Smooth muscle cell (in vitro differentiated cells): ENCODE data around the gene POLH. TPM values are rescaled to one million over a fixed set of nuclear protein-coding genes. Genes with fewer than 3 reads are reported as not detected.
"Not testable (repeated sequence)": the region's sequence is repeated elsewhere in the genome, so short reads cannot be mapped to it uniquely, and the experiment has no call there.

Experiments used
- DNase-seq: peaks from one replicate; lab custom pipeline; 2025; ENCODE audit not compliant: unreplicated experiment; lab: John Stamatoyannopoulos, UW
- H2AFZ ChIP-seq: fragments of 200-600 bp; sonication (generic); 2 replicates; pipeline ENCODE4 v1.6.0; 2016; ENCODE audit warnings: antibody characterized with exemption, low read depth, mild to moderate bottlenecking
- H3F3A ChIP-seq: fragments of 200-600 bp; sonication (generic); 2 replicates; pipeline ENCODE4 v1.6.0; 2017; ENCODE audit warnings: antibody characterized with exemption, low read depth
- H3K27ac ChIP-seq: fragments of 200-600 bp; sonication (generic); 2 replicates; pipeline ENCODE4 v1.5.1; 2016; ENCODE audit warnings: low read depth, mild to moderate bottlenecking
- H3K27me3 ChIP-seq: fragments of 200-600 bp; sonication (generic); 2 replicates; pipeline ENCODE4 v1.6.1; 2016; ENCODE audit warnings: low read depth, mild to moderate bottlenecking
- H3K36me3 ChIP-seq: fragments of 200-600 bp; sonication (generic); 2 replicates; pipeline ENCODE4 v1.5.1; 2016; ENCODE audit warnings: low read depth
- H3K4me1 ChIP-seq: fragments of 200-600 bp; sonication (generic); 2 replicates; pipeline ENCODE4 v1.5.1; 2016; ENCODE audit warnings: low read depth
- H3K4me2 ChIP-seq: fragments of 200-600 bp; sonication (generic); 2 replicates; pipeline ENCODE4 v1.6.0; 2016; ENCODE audit warnings: mild to moderate bottlenecking
- H3K4me3 ChIP-seq: fragments of 200-600 bp; sonication (generic); 2 replicates; pipeline ENCODE4 v1.5.1; 2016; ENCODE audit warnings: mild to moderate bottlenecking
- H3K79me2 ChIP-seq: fragments of 200-600 bp; sonication (generic); 2 replicates; pipeline ENCODE4 v1.6.0; 2016; ENCODE audit warnings: low read depth, mild to moderate bottlenecking
- H3K9ac ChIP-seq: fragments of 200-600 bp; sonication (generic); 2 replicates; pipeline ENCODE4 v1.6.0; 2016; ENCODE audit warnings: low read depth
- H3K9me3 ChIP-seq: fragments of 200-600 bp; sonication (generic); replicated peaks from 2 replicates; pipeline ENCODE4 v1.5.1; 2016; ENCODE audit warnings: low read depth
- H4K20me1 ChIP-seq: fragments of 200-600 bp; sonication (generic); 2 replicates; pipeline ENCODE4 v1.6.0; 2016; ENCODE audit warnings: low read depth
- WGBS: methylation state at CpG from one replicate; pipeline ENCODE4 v1.1.7; 2016; ENCODE audit warnings: low lambda C conversion rate; 5-methylcytosine and 5-hydroxymethylcytosine counted together
- polyA plus RNA-seq: library from polyadenylated mRNA; unstranded; fragments of >200 nt; fragmentation: Nextera tagmentation; extraction: Ambion mirVana; gene quantifications from 2 replicates; pipeline ENCODE4 v1.2.1, GENCODE V29; 2016
- small RNA-seq: library from RNA; depleted of rRNA; stranded (forward); fragments of <200 nt; gene quantifications from one replicate; pipeline ENCODE3, GENCODE V24; 2014
- total RNA-seq: library from RNA; depleted of rRNA; stranded (reverse); fragments of >200 nt; gene quantifications from 2 replicates; pipeline ENCODE4 v1.2.3, GENCODE V29; 2014
- TF ChIP-seq, protein P1 (sequence below): fragments of 200-600 bp; sonication (generic); IDR thresholded peaks from 2 replicates; pipeline ENCODE4 v1.5.1; 2017; ENCODE audit warnings: borderline replicate concordance, mild to moderate bottlenecking, antibody characterized with exemption; ENCODE audit not compliant: insufficient read depth, poor library complexity, severe bottlenecking

Gene POLH
- total and polyA plus RNA-seq, 2 experiments from 2014 or later = 8.4 to 13.3 TPM

DNA sequence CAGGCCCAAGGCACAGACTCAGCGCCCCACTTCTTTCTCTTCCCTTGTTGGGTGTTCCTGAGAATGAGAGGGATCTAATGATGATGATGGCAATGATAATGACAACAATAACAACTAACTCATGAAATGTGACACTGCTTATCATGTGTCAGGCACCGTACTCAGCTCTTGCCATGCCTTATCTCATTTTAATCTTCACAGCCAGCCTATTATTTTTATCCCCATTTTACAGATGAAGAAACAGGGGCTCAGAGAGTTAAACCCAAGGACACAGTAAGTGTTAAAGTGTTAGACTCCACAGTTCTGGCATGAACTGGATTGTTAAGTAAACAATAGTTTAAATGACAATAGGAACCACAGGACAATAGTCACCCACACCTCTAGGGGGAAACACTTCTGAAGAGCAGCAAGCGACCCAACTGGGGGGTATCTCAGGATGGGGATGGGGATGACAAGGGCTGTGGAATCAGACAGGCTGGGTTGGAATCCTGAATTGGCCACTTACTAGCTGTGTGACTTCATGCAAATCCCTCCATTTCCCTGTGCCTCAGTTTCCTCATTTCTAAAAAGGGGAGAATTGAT is 81.3 kb downstream of the POLH start:
- Histone ChIP-seq H3K4me2 (no peak overlapping the region), H3K79me2 (no peaks in the 10 kb centered on the region), H3K36me3 (no peaks in the 10 kb centered on the region), H3K9ac (no peak overlapping the region), H3K9me3 (no peaks in the 10 kb centered on the region), H3K27me3 (no peaks in the 10 kb centered on the region), H3K27ac (no peak overlapping the region), H4K20me1 (no peaks in the 10 kb centered on the region), H3K4me3 (no peak overlapping the region), H2AFZ (no peak overlapping the region), H3K4me1 (no peaks in the 10 kb centered on the region), H3F3A (no peaks in the 10 kb centered on the region)
- 90% methylated on average over 3 of the region's 3 CpGs for WGBS
- TF ChIP-seq, protein P1, sequence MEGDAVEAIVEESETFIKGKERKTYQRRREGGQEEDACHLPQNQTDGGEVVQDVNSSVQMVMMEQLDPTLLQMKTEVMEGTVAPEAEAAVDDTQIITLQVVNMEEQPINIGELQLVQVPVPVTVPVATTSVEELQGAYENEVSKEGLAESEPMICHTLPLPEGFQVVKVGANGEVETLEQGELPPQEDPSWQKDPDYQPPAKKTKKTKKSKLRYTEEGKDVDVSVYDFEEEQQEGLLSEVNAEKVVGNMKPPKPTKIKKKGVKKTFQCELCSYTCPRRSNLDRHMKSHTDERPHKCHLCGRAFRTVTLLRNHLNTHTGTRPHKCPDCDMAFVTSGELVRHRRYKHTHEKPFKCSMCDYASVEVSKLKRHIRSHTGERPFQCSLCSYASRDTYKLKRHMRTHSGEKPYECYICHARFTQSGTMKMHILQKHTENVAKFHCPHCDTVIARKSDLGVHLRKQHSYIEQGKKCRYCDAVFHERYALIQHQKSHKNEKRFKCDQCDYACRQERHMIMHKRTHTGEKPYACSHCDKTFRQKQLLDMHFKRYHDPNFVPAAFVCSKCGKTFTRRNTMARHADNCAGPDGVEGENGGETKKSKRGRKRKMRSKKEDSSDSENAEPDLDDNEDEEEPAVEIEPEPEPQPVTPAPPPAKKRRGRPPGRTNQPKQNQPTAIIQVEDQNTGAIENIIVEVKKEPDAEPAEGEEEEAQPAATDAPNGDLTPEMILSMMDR = no peak
- no peak for DNase-seq

DNA sequence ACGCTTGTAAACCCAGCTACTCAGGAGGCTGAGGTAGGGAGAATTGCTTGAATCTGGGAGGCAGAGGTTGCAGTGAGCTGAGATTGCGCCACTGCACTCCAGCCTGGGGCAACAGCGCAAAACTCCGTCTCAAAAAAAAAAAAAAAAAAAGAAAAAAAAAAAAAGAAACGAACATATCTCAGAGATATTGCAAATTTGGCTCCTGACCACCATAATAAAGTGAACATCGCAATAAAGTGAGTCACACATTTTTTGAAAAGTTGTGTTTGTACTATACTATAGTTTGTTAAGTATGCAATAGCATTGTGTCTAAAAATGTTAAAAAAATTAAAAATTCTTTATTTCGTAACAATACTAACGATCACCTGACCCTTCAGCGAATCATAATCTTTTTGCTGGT is 82.2 kb downstream of the POLH start:
- H3K9ac ChIP-seq = no peak overlapping the region
- no peaks in the 10 kb centered on the region for H3K27me3 ChIP-seq
- H3K4me2 ChIP-seq = no peak overlapping the region
- H3K4me3 ChIP-seq = no peak overlapping the region
- no peaks in the 10 kb centered on the region for H3K4me1 ChIP-seq
- H3K27ac ChIP-seq = no peak overlapping the region
- WGBS = 91% methylated on average over 9 of the region's 9 CpGs
- TF ChIP-seq, protein P1 = no peak
- no peaks in the 10 kb centered on the region for H4K20me1 ChIP-seq
- H3K9me3 ChIP-seq = no peaks in the 10 kb centered on the region
- H3K79me2 ChIP-seq = no peaks in the 10 kb centered on the region
- no peaks in the 10 kb centered on the region for H3F3A ChIP-seq
- no peak overlapping the region for H2AFZ ChIP-seq
- H3K36me3 ChIP-seq = no peaks in the 10 kb centered on the region
- DNase-seq = no peak

DNA sequence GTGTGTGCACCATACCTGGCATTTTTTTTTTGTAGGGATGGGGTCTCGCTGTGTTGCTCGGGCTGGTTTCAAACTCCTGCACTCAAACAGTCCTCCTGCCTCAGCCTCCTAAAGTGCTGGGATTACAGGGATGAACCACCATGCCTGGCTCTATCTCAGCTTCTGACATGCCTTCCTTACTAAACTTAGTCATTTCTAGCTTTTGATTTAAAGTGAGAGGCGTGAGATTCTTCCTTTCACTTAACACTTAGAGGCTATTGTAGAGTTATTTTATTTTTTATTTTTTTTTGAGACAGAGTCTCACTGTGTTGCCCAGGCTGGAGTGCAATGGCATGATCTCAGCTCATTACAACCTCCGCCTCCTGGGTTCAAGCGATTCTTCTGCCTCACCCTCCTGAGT is 87.0 kb downstream of the POLH start:
- not testable (repeated sequence) for DNase-seq, H3K9me3 ChIP-seq, H3K27ac ChIP-seq, H4K20me1 ChIP-seq, H3K4me1 ChIP-seq, H3K4me3 ChIP-seq, H3K79me2 ChIP-seq, H3K4me2 ChIP-seq, H3K27me3 ChIP-seq, H3K9ac ChIP-seq, H3K36me3 ChIP-seq, H3F3A ChIP-seq, H2AFZ ChIP-seq
- 97% methylated on average over 5 of the region's 5 CpGs for WGBS

Small RNA genes lying within 50 kb of the gene (small RNA-seq; reads per million reads assigned to genes)
- gene RF00426 = not detected

Other genes starting within 250 kb of the POLH start
- gene ZNF318, start 206.5 kb upstream of the POLH start, total RNA-seq = 13.8 and 14.7 TPM in 2 replicates
- 5.8 and 6.7 TPM in 2 replicates for gene ZNF318, start 206.5 kb upstream of the POLH start, polyA plus RNA-seq
- 11.2 and 12.5 TPM in 2 replicates for gene ABCC10, start 148.6 kb upstream of the POLH start, total RNA-seq
- 17.8 and 35.0 TPM in 2 replicates for gene ABCC10, start 148.6 kb upstream of the POLH start, polyA plus RNA-seq
- gene DLK2, start 120.6 kb upstream of the POLH start, total RNA-seq = 0.27 and 2.0 TPM in 2 replicates
- gene DLK2, start 120.6 kb upstream of the POLH start, polyA plus RNA-seq = 3.7 and 3.8 TPM in 2 replicates
- 9.3 and 25.5 TPM in 2 replicates for gene TJAP1, start 98.6 kb upstream of the POLH start, total RNA-seq
- gene TJAP1, start 98.6 kb upstream of the POLH start, polyA plus RNA-seq = 13.5 and 15.3 TPM in 2 replicates
- gene LRRC73, start 65.8 kb upstream of the POLH start, total RNA-seq = 0.09 and 2.1 TPM in 2 replicates
- 1.8 and 2.2 TPM in 2 replicates for gene LRRC73, start 65.8 kb upstream of the POLH start, polyA plus RNA-seq
- 145 and 199 TPM in 2 replicates for gene YIPF3, start 59.3 kb upstream of the POLH start, total RNA-seq
- 181 and 182 TPM in 2 replicates for gene YIPF3, start 59.3 kb upstream of the POLH start, polyA plus RNA-seq
- 27.0 and 33.4 TPM in 2 replicates for gene POLR1C, start 59.1 kb upstream of the POLH start, total RNA-seq
- gene POLR1C, start 59.1 kb upstream of the POLH start, polyA plus RNA-seq = 21.0 and 39.8 TPM in 2 replicates
- gene XPO5, start 147 bp upstream of the POLH start, total RNA-seq = 20.0 and 31.9 TPM in 2 replicates
- 10.9 and 11.7 TPM in 2 replicates for gene XPO5, start 147 bp upstream of the POLH start, polyA plus RNA-seq
- gene GTPBP2, start 53.1 kb downstream of the POLH start, total RNA-seq = 53.7 and 56.0 TPM in 2 replicates
- gene GTPBP2, start 53.1 kb downstream of the POLH start, polyA plus RNA-seq = 18.3 and 23.4 TPM in 2 replicates
- 50.3 and 53.1 TPM in 2 replicates for gene MAD2L1BP, start 59.7 kb downstream of the POLH start, total RNA-seq
- 40.3 and 42.0 TPM in 2 replicates for gene MAD2L1BP, start 59.7 kb downstream of the POLH start, polyA plus RNA-seq
- gene RSPH9, start 68.9 kb downstream of the POLH start, total RNA-seq = 0.76 and 1.9 TPM in 2 replicates
- gene RSPH9, start 68.9 kb downstream of the POLH start, polyA plus RNA-seq = 2.5 and 3.4 TPM in 2 replicates
- 30.9 and 40.4 TPM in 2 replicates for gene MRPS18A, start 111.6 kb downstream of the POLH start, total RNA-seq
- 59.9 and 73.7 TPM in 2 replicates for gene MRPS18A, start 111.6 kb downstream of the POLH start, polyA plus RNA-seq
- gene VEGFA, start 194.0 kb downstream of the POLH start, total RNA-seq = 120 and 136 TPM in 2 replicates
- gene VEGFA, start 194.0 kb downstream of the POLH start, polyA plus RNA-seq = 116 and 143 TPM in 2 replicates